ENCODE measurements around the gene SYT6.

GRCh38 chr1:114076308-114076707, 77.4 kb downstream of the SYT6 start:
- no peak for TF ChIP-seq CTCF (IDR thresholded peaks at IDR 0.05)
- no peak for TF ChIP-seq POLR2A (IDR thresholded peaks at IDR 0.05)
